ENCODE results near the gene CLIC1.

Gene CLIC1

DNA sequence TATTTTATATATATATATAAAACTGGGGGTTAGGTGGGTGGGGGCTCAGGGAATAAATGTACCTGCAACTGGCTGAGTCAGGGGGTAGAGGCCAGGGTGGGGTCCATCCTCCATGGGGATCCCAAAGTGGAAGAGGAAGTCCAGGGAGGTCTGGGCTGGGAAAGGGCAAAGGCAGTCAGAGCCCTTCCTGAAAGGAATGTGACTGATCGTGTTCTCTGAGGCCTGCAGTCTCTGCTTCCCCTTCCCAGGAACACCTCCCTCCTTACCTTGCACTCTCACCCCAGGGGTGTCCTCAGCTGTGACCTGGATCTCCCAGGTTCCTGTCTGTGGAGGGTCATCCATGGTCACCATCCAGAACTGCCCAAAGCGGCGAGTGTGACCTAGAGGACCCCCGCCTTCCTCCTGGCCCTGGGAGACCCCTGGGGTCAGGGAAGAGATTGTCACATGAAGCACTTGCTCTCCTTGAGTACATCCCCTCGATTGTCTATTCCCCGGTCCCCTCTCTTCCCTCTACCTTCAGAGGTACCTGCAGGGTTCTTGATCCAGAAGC lies 30.8 kb upstream of the CLIC1 start:
- no peak overlapping the region for H3K4me3 ChIP-seq (ENCODE audit: low read depth, low read length)
- TF ChIP-seq, protein P1, sequence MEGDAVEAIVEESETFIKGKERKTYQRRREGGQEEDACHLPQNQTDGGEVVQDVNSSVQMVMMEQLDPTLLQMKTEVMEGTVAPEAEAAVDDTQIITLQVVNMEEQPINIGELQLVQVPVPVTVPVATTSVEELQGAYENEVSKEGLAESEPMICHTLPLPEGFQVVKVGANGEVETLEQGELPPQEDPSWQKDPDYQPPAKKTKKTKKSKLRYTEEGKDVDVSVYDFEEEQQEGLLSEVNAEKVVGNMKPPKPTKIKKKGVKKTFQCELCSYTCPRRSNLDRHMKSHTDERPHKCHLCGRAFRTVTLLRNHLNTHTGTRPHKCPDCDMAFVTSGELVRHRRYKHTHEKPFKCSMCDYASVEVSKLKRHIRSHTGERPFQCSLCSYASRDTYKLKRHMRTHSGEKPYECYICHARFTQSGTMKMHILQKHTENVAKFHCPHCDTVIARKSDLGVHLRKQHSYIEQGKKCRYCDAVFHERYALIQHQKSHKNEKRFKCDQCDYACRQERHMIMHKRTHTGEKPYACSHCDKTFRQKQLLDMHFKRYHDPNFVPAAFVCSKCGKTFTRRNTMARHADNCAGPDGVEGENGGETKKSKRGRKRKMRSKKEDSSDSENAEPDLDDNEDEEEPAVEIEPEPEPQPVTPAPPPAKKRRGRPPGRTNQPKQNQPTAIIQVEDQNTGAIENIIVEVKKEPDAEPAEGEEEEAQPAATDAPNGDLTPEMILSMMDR (IDR thresholded peaks at IDR 0.05; ENCODE audit: low read depth, low read length) = no peak

- no peak overlapping the region for H3K4me3 ChIP-seq (ENCODE audit: low read depth, low read length)
- TF ChIP-seq, protein P1 (IDR thresholded peaks at IDR 0.05; ENCODE audit: low read depth, low read length) = no peak
Measured at GRCh38 chr6:31765910-31766794, 29.8 kb upstream of the CLIC1 start.

DNA sequence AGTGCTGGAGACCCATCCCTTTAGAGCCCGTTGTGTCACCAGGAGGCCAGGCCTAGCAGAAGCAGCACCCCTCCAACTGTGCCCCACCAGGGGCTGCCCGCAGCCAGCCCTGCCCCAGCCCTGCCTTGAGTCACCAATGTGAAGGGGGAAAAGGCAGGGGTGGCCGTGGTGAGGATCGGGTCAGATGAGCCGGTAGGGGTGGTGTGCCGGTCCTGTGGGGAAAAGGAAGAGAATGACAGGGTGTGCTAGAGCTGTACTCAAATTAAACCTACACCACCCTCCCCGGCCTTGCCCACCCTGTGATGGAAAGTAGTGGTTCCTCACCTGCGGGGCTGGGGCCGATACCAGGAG lies 29.2 kb upstream of the CLIC1 start:
- TF ChIP-seq, protein P1 (IDR thresholded peaks at IDR 0.05; ENCODE audit: low read depth, low read length) = no peak
- no peak overlapping the region for H3K4me3 ChIP-seq (ENCODE audit: low read depth, low read length)

DNA sequence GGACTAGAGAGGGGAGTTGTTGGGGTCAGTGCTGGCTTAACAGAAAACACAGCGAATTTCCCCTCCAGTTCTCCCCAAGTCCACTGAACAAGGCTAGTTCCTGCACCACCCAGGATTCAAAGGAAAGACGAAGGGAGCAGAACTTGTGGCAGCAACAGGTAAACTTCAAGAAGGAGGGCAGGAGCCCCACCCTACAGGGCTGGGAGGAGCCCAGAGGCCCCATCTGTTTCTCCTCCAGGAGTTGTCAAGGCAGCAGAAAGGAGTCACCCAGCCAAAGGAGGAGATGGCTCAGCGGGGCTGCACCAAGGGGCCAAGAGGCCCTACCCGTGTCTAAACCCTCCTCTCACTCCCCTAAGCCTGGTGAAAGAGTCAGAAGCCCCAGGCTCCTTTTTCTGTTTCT lies 27.9 kb upstream of the CLIC1 start:
- TF ChIP-seq, protein P1 (IDR thresholded peaks at IDR 0.05; ENCODE audit: low read depth, low read length) = no peak
- no peak overlapping the region for H3K4me3 ChIP-seq (ENCODE audit: low read depth, low read length)

GRCh38 chr6:31763619-31763940 lies 27.2 kb upstream of the CLIC1 start:
- TF ChIP-seq, protein P1 (IDR thresholded peaks at IDR 0.05; ENCODE audit: low read depth, low read length) = no peak
- H3K4me3 ChIP-seq (ENCODE audit: low read depth, low read length) = no peak overlapping the region

GRCh38 chr6:31762878-31763618 lies 26.7 kb upstream of the CLIC1 start:
- H3K4me3 ChIP-seq (ENCODE audit: low read depth, low read length) = no peak overlapping the region
- TF ChIP-seq, protein P1 (IDR thresholded peaks at IDR 0.05; ENCODE audit: low read depth, low read length) = no peak

DNA sequence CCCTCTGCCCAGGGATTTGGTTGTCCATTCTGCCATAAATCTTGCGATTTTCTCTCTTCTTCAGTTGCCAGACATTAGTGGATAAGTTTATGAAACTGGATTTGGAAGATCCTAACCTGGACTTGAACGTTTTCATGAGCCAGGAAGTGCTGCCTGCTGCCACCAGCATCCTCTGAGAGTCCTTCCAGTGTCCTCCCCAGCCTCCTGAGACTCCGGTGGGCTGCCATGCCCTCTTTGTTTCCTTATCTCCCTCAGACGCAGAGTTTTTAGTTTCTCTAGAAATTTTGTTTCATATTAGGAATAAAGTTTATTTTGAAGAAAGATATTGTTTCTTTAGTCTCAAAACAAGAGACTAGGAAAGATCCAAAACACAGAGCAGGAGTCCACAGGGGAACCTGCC lies 26.0 kb upstream of the CLIC1 start, which contains the start of gene SAPCD1:
Gene SAPCD1 (plus strand): TSS at position 301 of the 400 bp plus-strand sequence. CDS start 399 bp downstream, outside the sequence.
- TF ChIP-seq, protein P1 (IDR thresholded peaks at IDR 0.05; ENCODE audit: low read depth, low read length) = no peak
- no peak within 1 kb of the TSS for H3K4me3 ChIP-seq (ENCODE audit: low read depth, low read length)
